HG02943 (cell line): ENCODE measurements around the gene APOL4.
"Not testable (repeated sequence)": the region's sequence is repeated elsewhere in the genome, so short reads cannot be mapped to it uniquely, and the experiment has no call there.

Experiments
- ATAC-seq: cut with Tn5 transposase; IDR thresholded peaks from one replicate; pipeline ENCODE4 v1.9.1; 2021; ENCODE audit warnings: mild to moderate bottlenecking, low read depth, moderate library complexity; ENCODE audit not compliant: unreplicated experiment

The APOL4 gene

GRCh38 chr22:36160499-36160942 is 41.1 kb downstream of the APOL4 start, which contains the start of gene APOL3:
TSS of gene APOL3 (minus strand) at chr22:36160755. CDS start at chr22:36149055, 11,700 bp downstream.
- ATAC-seq = no peak

DNA sequence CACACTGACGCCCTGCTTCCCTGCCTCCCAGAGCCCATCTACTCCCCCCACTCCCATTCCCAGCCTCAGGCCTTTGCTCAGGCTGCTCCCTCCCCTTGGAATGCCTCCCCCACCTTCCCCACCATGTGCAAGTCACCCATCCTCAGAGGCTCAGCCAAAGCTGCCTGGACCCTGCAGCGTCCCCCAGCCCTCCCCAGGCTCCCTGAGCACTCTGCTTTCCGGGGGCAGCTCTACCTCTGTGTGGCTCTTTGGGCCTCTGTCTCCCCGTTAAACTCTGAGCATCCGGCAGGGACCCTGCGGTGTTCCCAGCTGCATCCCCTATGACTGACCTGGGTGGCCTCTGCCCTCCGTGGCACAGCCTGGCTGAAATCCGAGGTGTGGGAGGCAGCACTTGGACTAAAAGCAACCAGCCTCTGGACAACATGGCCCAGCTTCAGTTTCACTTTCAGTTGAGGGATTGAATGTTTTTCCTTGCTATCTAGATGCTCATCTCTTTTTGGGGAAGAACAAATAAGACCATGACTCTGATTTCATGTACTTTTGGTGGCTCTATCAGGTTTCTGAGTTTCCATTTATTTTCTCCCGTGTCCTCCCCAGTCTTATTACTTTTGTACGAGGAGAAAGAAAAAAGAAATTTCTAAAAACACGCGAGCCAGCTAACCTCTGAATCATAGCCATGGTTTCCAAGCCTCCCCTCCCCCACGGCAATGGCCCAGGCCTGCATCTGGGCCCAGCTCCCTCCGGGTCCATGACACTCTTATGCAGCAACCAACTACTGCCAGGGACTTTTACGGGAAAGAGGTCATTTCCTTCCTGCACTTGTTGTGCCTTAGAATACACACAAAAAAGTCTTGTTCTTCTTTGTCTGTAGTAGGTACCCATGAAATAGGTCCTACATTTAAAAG is 44.8 kb downstream of the APOL4 start:
- ATAC-seq = no peak

DNA sequence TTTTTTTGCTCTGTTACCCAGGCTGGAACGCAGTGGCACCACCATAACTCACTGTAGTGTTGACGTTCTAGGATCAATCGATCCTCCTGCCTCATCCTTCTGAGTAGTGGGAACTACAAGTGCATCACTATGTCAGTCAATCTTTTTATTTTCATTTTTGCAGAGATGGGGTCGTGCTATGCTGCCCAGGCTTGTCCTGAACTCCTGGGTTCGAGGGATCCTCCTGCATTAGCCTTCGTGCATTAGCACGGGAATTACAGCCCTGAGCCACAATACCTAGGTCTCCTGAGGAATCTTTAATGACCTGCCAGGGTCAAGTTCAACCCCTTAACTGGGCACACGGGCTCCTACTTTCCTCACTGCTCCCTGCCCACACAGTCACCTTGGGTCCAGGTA is 45.5 kb downstream of the APOL4 start:
- no peak for ATAC-seq

DNA sequence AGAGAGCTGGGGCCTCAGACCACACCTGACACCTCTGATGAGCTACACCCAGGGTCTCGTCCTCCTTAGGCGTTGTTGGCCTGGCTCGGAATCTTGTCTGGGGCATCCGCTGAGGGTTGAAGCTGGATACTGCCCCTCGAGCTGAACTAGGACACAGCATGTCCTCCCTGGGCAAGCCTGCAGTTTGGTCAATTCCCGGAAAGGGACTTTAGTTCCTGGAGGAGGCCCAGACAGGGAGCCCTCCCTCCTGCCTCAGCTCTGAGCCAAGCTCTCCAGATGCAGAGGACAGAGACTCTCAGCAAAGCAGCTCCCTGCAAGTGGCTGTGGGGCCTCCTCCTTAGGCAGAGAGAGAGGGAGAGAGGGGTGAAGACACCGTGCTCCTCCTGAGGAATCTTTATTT is 45.9 kb downstream of the APOL4 start:
- ATAC-seq = no peak

DNA sequence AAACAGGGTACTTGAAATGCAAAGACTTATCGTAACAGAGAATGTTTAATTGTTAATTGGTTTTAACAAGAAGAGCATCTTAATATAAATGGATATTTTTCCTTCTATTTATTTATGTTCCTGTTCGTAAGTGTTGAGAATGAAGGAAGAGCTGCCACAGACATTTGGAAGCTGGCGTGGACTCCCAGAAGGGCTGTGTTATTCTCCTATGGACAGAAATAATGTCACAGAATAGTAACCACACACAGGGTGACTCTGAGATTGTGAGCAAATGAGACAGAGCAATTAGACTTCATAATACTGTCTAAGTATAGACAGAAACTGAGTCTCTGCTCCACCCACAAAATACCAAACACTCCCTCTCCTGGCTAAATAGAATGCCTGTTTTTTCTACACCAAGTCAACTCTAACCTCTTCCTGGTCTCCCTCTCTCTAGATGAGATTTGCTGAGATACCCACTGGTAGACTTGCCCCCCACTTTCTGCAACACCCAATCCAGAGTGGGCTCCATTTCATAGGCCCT is 47.1 kb downstream of the APOL4 start:
- ATAC-seq = no peak

- ATAC-seq = no peak
Observed at GRCh38 chr22:36153501-36154422, 47.8 kb downstream of the APOL4 start.

DNA sequence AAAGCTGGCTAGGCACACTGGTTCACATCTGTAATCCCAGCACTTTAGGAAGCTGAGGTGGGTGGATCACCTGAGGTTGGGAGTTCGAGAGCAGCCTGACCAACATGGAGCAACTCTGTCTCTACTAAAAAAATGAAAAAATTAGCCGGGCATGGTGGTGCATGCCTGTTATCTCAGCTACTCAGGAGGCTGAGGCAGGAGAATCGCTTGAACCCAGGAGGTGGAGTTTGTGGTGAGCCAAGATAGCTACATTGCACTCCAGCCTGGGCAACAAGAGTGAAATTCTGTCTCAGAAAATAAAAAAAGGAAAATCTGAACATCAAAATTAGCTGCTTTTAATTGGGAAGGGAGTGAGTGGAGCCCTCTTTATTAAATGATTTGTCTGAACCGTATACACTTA is 48.8 kb downstream of the APOL4 start:
- not testable (repeated sequence) for ATAC-seq

GRCh38 chr22:36152088-36152487 is 49.5 kb downstream of the APOL4 start:
- no peak for ATAC-seq

- no peak for ATAC-seq
Observed at GRCh38 chr22:36151006-36151595, 50.5 kb downstream of the APOL4 start.

DNA sequence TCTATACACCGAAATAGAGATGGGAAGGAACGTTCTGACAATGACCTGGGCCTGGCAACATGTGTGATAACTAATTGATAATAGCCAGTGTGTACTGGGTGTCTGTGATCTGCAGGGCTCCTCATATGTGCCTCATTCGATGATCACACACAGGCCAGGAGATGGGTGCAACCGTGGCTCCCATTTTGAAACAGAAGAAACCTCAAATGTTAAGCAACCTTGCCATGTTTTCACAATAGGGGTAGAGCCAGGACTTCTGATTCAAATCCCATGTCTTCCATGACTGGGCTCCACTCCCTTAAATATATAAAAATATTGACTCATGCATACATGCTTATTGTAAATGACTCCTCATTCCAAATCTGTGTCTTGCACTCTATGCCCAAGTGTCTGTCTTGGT is 52.2 kb downstream of the APOL4 start:
- ATAC-seq = no peak

DNA sequence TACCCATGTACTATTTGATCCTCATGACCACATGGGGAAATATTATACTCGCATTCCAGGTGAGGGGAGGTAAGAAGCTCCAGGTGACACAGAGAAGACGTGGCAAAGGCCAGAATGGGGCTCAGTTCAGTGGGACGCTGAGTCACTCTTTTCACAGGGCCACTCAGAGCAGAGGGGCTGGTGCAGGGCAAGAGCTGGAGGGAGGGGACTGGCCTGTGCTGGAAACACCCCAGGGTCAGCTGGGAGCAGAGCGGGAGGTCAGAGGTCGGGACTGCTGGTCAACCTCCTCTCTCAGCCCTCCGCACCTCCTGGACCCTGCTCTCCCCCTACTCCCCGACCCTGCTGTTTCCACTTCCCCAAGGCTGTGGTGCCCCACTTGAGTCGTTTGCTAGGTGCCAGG is 53.2 kb downstream of the APOL4 start:
- ATAC-seq = no peak

- ATAC-seq = no peak
Observed at GRCh38 chr22:36147196-36147791, 54.3 kb downstream of the APOL4 start.

DNA sequence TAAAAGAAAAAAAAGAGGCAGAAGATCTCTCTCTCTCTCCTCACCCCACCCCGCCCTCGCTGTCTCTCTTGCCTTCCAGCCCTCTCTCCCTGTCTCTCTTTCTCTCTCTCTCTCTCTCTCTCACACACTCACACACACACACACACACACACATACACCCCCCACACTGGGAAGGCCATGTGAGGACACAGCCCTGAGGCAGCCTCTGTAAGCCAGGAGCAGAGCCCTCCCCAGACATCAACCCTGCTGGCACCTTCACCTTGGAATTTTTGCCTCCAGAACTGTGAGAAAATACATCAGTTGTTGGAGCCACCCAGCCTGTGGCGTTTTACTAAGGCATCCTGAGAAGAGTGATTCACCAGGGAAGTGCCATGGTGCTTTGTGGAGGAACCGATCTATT is 55.7 kb downstream of the APOL4 start:
- no peak for ATAC-seq

DNA sequence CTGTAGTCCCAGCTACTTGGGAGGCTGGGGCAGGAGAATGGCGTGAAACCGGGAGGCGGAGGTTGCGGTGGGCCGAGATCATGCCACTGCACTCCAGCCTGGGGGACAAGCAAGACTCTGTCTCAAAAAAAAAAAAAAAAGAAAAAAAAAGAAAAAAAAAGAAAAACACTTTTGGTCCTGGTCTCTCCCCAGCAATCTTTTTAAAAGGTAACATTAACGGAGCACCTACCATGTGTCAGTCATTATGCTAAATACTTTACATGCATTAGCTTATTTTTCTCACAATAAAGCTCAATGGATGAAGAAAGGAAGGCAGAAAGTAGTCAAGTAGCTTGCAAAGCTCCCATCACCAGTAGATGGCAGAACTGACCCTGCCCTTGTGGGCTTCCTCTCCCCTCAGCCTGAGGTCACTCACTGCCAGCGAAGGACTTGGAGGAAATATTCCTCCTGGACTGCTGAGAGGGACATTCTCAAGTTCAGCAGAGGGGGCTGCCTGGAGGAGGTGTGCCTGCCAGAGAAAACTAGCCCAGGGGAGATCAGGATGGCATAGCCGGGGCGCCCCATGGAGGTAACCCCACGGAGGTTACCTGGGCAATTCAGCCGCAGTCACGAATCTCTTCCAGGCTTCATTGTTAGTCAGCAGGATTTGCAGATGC is 56.6 kb downstream of the APOL4 start:
- ATAC-seq = no peak

GRCh38 chr22:36143956-36144355 is 57.7 kb downstream of the APOL4 start:
- ATAC-seq = no peak

GRCh38 chr22:36143066-36143815 is 58.4 kb downstream of the APOL4 start:
- ATAC-seq = no peak

DNA sequence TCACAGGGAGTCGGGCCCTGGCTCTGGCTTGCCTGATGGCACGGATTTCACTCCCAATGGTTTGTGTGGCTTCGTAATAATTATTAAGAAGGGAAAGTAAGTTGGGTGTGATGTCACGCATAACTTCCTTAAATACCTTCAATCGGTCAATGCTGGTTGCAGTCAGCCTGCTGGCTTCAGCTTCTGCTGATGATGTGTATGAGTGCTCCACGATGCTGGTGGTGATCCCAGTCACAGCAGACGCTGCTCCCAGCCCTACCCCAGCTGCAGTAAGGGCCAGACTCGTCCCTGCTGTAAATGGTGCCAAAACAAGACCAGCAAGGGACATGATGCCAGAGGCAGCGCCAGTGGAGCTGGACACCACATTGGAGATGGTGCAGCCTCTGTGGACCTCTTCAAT is 60.1 kb downstream of the APOL4 start:
- no peak for ATAC-seq
